HG02571 (cell line): Measurements from ENCODE around the gene CD200.
"Not testable (repeated sequence)": the region's sequence is repeated elsewhere in the genome, so short reads cannot be mapped to it uniquely, and the experiment has no call there.

ENCODE experiments used
- ATAC-seq: cut with Tn5 transposase; IDR thresholded peaks from one replicate; pipeline ENCODE4 v1.9.1; 2021; ENCODE audit warnings: mild to moderate bottlenecking, moderate library complexity; ENCODE audit not compliant: unreplicated experiment

The CD200 gene

DNA sequence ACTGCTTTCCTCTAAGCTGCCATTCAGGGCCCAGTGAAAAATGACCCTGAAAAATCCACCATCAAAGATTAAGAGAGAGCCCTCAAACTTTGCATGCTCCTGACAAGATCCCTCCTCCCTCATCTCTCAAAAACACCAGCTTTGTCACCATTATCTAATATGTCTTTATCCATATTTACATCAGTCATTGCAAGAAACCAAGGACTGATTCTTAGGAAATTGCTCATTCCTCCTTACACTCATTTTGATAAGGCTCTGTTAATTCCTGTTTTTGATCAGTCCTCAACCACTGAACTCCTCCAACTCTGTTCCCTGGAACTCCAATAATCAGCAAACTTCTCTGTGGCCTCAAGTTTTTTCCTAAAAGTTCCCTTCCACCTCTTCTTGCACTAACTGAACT is 51.8 kb downstream of the CD200 start:
- no peak for ATAC-seq

- ATAC-seq, result no peak
These were observed 56.0 kb downstream of the CD200 start for GRCh38 chr3:112388972-112389371.

- ATAC-seq, result no peak
These were observed 57.0 kb downstream of the CD200 start for GRCh38 chr3:112389961-112390360.

DNA sequence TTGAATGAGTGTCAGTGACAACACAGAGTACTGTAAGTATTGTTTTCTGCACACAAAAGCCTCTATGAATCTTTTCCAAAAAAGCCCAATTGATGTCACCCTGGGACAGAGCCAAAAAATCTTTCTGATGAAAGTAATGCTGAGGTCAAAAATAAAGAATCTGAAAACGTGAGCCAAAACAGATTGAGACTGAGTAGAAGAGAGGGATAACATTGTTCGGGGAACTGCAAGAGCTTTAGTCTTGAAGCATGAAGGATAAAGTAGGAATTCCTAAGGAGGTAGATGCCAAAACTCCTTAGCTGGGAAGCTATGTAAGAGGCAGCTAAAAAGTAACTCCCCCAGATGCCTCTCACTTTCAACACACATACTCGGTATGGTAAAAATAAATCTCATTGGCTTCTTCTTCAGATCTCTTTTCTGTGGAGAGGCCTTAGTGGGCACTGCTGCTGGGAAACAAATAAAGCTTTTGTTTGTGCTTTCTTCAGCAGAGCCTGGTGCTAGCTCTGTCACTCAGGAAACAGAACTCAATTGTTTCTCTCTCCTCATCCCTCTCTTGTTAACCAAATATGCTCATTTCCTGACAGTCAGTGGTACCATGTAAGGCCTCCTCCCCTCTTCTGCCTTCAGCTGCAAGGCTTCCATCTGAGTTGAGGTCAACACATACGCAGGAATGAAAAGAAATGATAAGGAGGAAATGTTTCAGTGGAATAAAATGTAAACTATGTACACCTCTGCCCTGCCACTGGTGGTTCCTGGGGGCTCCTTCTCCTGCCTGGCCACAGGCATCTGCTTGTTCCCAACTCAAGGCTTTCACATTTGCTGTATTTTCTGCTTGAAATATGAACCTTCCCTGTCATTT is 58.1 kb downstream of the CD200 start:
- no peak for ATAC-seq

- no peak for ATAC-seq
These were observed 58.7 kb downstream of the CD200 start for GRCh38 chr3:112391648-112392047.

- ATAC-seq, result no peak
These were observed 59.7 kb downstream of the CD200 start for GRCh38 chr3:112392393-112393359.

DNA sequence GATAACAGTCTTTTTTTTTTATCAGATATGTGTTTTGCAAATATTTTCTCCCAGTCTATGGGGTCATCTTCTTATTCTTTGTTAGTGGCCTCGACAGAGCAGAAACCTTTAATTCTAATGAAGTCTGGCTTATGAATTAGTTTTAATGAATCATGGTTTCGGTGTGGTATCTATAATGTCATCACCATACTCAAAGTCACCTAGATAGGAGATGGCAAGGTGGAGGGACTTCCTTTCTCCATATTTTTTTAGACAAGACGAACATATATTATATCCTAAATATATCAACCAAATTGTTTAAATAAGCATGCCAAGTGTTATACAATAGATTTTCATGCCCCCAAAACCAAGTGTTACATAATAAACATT is 60.4 kb downstream of the CD200 start:
- no peak for ATAC-seq

DNA sequence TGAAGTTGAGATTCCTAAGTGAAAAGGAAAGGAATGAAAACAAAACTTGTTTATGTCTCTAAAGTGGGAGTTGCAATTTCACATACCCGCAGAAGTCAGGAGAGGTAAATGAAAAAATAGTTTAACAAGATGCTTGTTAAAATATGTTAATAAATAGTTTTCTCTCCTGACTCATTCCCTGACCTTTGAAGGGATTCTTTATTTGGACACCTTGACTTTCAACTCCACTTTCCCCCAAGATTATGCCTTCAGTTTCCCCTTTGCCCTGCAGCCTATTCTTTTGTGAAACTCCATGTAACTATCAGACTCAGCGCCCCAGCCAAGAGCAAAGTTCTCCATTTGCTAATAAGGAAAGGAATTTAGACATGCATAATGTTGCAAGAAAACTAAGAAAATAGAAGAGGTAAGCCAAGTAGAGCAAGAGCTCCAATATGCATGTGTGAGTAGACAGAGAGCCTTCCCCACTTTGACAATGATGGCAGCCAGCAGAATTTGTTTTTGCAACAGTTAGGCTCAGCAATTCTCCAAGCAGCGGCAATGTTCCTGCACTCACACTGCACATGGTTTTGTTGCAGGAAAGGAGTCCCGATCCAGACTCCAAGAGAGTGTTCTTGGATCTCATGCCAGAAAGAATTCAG is 61.2 kb downstream of the CD200 start:
- ATAC-seq, result no peak

DNA sequence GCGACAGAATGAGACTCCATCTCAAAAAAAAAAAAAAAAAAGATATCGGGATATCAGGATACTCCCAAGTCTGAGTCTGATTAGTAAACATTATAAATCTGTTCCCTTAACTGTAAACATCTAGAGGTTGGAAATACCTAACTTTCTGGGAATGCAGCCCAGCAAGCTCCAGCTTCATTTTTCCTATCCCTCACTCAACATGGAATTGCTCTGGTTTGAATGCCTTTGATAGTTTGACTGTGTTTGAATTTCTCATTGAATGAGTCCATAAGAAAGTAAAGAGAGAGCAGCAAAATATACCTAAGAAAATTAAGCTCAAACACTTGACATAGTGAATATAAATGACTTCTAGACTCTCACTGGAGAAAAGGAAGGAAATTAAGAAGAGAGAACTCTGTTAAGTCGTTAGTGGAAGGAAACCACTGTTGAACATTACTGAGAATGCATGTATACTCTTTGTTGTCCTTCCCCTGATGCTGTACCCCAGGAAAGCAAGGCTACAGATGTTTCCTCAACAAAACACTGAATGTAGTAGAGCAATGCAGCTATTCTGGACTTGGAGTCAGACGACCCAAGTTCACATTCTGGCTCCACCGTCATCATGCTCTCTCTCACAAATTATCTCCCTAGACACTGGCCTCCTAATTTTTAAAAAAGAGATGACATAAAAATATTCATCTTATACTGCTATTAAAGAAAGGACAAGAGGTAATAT is 62.4 kb downstream of the CD200 start:
- no peak for ATAC-seq

GRCh38 chr3:112395896-112396290 is 62.9 kb downstream of the CD200 start:
- ATAC-seq, result no peak

DNA sequence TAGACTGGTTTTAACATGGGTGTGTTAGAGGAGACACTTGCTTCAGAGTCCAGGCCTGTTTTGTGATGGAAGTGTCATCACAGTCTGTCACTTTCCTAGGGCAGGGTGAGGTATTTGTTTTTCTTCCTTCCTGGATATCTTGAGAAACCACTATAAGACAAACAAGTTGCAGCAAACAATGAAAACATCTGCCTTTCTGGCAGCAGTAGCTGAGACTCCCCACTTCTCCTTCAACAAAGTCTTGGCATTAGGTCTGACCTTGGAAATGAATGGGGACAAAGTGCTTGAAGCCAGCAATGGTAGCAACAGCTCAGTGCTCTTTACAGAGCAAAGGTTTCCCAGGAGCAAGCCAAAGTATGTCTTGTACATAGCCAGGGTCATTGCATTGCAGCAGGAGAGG is 64.6 kb downstream of the CD200 start:
- ATAC-seq, result no peak

- no peak for ATAC-seq
These were observed 66.1 kb downstream of the CD200 start for GRCh38 chr3:112399064-112399463.

- ATAC-seq, result not testable (repeated sequence)
These were observed 66.6 kb downstream of the CD200 start for GRCh38 chr3:112399554-112399953.

DNA sequence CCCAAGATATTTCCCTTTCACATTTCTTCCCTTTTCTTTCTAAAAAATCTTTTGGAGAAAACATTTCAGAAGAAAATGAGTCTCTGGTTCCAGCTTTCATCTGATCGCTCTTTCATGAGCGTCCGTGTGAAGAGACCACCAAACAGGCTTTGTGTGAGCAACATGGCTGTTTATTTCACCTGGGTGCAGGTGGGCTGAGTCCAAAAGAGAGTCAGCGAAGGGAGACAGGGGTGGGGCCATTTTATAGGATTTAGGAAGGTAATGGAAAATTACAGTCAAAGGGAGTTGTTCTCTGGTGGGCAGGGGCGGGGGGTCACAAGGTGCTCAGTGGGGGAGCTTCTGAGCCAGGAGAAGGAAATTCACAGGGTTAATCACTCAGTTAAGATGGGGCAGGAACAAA is 67.4 kb downstream of the CD200 start:
- not testable (repeated sequence) for ATAC-seq

DNA sequence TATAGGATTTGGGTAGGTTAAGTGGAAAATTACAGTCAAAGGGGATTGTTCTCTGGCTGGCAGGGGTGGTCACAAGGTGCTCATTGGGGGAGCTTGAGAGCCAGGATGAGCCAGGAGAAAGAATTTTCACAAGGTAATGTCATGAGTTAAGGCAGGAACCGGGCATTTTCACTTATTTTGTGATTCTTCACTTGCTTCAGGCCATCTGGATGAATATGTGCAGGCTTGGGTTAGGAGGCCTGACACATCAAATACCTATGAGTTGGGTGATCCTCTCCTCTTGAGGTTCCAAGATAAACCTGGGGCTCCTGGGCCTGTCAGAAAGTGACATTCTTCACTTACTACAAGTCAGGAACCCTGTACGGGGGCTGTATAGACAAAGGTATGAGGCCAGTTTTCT is 68.7 kb downstream of the CD200 start:
- no peak for ATAC-seq

DNA sequence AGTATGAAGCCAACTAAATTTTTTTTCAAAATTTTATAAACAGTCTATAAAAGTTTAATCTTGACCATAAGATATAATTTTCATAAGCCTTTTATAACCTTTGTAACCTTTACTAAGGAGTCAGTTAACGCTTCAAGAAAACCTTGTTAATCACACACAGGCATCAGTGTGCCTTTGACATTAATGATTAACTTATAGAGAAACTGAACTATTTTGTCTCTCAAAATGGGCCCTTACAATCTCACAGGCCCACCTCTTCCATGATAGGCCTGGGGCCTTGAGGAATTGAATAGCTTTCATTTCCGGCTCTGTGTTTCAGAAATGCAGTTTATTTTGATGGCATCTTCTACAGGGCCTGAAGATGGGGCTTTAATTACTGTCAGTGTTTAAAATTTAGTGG is 70.1 kb downstream of the CD200 start:
- no peak for ATAC-seq

- not testable (repeated sequence) for ATAC-seq
These were observed 72.1 kb downstream of the CD200 start for GRCh38 chr3:112404924-112405549.

- ATAC-seq, result no peak
These were observed 72.9 kb downstream of the CD200 start for GRCh38 chr3:112405845-112406244.

- no peak for ATAC-seq
These were observed 74.4 kb downstream of the CD200 start for GRCh38 chr3:112407214-112407887.
